ENCODE measurements around the gene CHST11.
"Not testable (repeated sequence)": the region's sequence is repeated elsewhere in the genome, so short reads cannot be mapped to it uniquely, and the experiment has no call there.

Gene CHST11

GRCh38 chr12:104506676-104507401 lies 50.1 kb downstream of the CHST11 start:
- DNase-seq, result no peak

DNA sequence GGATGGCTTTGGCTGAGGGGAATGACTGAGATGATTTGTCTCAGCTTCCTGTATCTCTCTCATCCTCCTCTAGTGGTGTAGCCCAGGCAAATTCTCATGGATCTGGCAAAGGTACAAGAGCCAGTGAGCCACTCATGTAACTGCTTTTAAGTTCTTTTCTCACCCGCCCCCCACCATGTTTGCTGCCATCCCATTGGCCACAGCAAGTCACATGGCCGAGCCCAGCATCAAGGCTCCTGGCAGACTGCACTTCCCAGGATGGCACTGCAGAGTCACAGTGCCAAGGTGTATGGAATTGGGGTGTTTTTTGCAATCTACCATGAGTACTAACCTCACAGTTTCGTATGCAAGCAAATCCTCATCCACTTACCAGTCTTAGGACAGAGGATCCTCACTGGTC lies 50.9 kb downstream of the CHST11 start:
- DNase-seq, result no peak

DNA sequence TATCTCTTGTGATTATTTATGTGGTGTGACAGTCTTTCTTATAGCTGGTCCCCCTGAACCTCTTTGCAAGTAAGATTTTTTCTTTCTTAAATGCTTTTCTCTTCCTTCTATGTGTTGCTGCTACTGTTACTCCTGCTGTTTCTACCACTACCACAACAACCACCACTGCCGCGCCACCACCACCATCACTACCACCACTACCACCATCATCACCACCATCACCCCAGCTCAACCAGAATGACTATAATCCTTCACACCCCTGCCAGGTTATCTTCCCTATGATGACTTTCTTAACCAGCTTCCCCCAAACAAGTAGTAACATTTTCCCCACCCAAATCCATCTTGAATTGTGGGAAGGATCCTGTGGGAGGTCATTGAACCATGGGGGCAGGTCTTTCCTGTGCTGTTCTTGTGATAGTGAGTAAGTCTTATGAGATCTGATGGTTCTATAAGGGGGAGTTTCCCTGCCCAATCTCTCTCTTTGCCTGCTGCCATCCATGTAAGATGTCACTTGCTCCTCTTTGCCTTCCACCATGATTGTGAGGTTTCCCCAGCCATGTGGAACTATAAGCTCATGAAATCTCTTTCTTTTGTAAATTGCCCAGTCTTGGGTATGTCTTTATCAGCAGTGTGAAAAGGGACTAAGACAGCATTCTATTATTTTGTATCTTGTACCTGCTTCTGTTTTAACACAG lies 52.2 kb downstream of the CHST11 start:
- DNase-seq, result peak in 1 of 2 donors; percentile 64

- DNase-seq, result no peak
Measured at GRCh38 chr12:104510145-104510872, 53.6 kb downstream of the CHST11 start.

DNA sequence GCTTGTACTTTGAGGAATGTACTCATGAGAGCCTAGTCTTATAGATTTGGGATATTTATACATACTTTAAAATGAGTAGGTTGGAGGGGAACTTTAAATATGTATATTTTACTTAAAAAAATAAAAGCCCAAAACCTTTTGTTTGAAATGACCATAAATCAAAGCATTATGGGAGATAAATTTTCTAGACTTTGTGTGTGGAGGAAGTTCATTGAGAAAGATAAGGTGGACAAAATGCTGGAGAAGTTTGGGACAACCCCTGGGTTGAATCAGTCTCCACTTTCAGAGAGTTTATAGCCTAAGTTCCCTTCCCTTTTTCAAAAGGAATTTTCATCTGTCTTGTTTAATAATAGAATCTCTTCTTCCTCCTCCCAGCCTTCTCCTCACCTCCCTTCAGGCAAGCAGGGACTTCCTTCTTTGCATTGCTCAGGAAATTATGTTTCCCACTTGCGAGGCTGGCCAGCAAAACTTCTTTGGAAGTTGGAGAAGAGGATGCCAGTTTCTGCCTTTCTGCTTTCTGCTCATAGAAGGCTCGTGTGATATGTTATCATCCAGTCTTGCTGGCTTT lies 54.2 kb downstream of the CHST11 start:
- peak; percentile 17 to 56 for DNase-seq

- no peak for DNase-seq
Measured at GRCh38 chr12:104513681-104514080, 56.9 kb downstream of the CHST11 start.

- DNase-seq, result no peak
Measured at GRCh38 chr12:104514092-104514810, 57.5 kb downstream of the CHST11 start.

- DNase-seq, result no peak
Measured at GRCh38 chr12:104515899-104516298, 59.2 kb downstream of the CHST11 start.

- no peak for DNase-seq
Measured at GRCh38 chr12:104516821-104517220, 60.1 kb downstream of the CHST11 start.

GRCh38 chr12:104517880-104518279 lies 61.1 kb downstream of the CHST11 start:
- no peak for DNase-seq

- DNase-seq, result no peak
Measured at GRCh38 chr12:104519190-104520019, 62.7 kb downstream of the CHST11 start.

- peak in 1 of 2 donors; percentile 53 for DNase-seq
Measured at GRCh38 chr12:104520242-104520900, 63.6 kb downstream of the CHST11 start.

GRCh38 chr12:104521731-104522130 lies 65.0 kb downstream of the CHST11 start:
- DNase-seq, result no peak

GRCh38 chr12:104522985-104523722 lies 66.4 kb downstream of the CHST11 start:
- peak; percentile 56 to 68 for DNase-seq

DNA sequence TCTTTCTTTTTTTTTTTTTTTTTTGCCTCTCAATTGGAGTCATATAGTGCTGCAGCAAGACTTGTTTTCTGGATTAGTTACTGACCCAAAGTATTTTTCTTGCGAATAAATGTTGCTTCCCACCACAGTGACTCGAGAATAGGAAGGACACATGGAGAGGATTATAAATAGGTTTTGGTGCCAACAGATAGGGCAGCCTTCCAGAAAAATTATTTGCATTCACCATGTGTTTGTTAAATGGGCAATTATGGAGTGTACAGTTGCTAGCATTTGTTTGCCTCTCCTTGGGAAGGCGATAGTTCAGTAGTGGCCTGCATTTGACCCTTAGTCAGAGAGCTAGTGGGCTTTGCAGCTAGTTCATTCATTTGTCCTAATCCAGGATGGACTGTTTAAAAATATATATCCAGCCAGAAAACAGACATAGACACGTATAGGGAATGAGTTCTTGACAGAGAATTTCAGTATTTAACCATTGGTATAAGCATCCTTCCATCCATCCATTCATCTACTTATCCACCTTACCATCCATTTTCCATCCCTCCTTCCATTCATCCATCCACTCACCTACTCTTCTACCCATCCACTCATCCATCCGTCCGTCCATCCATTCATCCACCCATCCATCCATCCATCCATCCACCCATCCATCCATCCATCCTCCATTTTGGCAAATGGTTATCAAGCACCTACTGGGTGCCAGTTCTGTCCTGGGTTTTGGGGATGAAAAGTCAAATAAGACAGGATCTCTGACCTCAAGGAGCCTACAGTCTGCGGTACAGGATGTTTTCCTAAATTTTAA lies 67.5 kb downstream of the CHST11 start:
- DNase-seq, result no peak

DNA sequence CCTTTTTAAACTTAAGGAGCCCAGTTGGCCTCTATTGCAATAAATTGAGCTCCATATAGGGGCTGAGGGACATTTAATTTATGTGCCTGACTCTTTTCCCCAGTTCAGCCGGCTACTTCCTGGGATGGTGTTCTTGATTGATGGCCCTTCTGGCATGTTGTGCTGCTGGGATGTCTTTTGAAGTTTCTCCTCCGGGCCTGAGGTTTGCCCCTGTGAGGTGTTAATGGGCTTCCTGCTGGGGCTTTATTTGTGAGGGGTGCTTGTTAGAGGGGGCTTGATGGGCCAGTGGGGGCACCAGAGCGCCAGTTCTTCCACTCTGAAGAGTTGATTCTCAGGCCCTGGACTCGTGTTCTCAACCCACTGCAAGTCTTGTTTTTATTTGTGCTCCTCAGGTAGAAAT lies 69.6 kb downstream of the CHST11 start:
- no peak for DNase-seq

GRCh38 chr12:104526751-104527150 lies 70.0 kb downstream of the CHST11 start:
- DNase-seq, result no peak

DNA sequence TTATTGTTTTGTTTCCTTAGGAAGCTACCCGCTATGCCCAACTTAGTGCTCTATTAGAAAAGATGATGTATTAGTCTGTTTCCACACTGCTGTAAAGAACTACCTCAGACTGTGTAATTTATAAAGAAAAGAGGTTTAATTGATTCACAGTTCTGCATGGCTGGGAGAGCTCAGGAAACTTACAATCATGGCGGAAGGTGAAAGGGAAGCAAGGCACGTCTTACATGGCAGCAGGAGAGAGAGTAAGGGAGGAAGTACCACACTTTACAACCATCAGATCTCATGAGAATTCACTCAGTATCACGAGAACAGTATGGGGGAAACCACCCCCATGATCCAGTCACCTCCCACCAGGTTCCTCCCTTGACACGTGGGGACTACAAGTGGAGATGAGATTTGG lies 70.9 kb downstream of the CHST11 start:
- not testable (repeated sequence) for DNase-seq

DNA sequence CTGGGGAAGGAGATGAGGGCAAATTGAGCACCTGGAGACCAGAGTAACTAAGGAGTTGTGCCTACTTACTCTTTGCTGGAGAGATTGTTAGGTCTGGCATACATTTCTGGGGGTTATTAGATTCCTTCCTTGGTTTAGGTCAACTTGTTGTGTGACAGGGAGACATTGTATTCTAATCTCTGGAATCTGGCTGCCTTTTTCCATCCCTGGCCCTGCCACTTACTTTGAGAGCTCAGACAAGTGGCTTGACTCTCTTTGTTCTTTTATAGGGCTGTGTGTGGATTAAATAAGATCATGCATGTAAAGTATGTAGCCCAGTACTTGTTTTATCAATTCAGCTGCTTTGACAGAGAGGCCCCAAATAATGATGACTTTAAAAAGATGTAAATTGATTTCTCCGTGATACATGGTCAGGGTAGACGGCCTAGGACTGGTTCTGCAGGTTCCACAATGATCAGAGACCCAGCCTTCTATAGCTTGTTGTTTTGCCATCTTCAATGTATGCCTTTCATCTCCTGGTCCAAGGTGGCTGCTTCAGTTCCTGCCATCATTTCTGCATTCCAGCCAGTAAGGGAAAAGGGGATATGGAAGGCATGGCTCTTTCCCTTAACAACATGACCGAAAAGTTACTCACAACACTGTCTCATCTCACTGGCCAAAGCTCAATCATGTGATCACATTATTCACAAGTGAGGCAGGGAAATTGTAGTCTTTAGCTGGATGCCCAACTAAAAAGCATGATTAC lies 72.6 kb downstream of the CHST11 start:
- DNase-seq, result no peak

All from inflammatory macrophage treated with lipopolysaccharide for 1 hour (primary cell).